Muscle layer of colon (tissue), 2 donors: ENCODE data around the gene DCBLD1.
"Not testable (repeated sequence)": the region's sequence is repeated elsewhere in the genome, so short reads cannot be mapped to it uniquely, and the experiment has no call there.

Experiments used
- H3K27ac ChIP-seq: one replicate; pipeline ENCODE4 v1.7.0; 2013; ENCODE audit warnings: low read depth, mild to moderate bottlenecking, low read length, moderate library complexity
- H3K27me3 ChIP-seq, 2 donors: one replicate each; pipeline ENCODE4 v1.7.0; 2013; ENCODE audit warnings: low read length in 2 of 2, mild to moderate bottlenecking in 2 of 2; ENCODE audit not compliant: insufficient read depth in 2 of 2, control insufficient read depth in 1 of 2
- H3K36me3 ChIP-seq: one replicate; pipeline ENCODE4 v1.7.0; 2013; ENCODE audit warnings: mild to moderate bottlenecking, low read length; ENCODE audit not compliant: insufficient read depth
- H3K4me1 ChIP-seq: one replicate; pipeline ENCODE4 v1.7.0; 2013; ENCODE audit warnings: mild to moderate bottlenecking, low read length; ENCODE audit not compliant: insufficient read depth
- H3K4me3 ChIP-seq, 2 donors: one replicate each; pipeline ENCODE4 v1.7.0; 2013; ENCODE audit warnings: low read length in 2 of 2, low read depth in 1 of 2, mild to moderate bottlenecking in 1 of 2, moderate library complexity in 1 of 2
- H3K9ac ChIP-seq: one replicate; pipeline ENCODE4 v1.7.0; 2013; ENCODE audit warnings: low read length
- H3K9me3 ChIP-seq: one replicate; pipeline ENCODE4 v1.7.0; 2013; ENCODE audit warnings: mild to moderate bottlenecking, low read length
- donor health status: abdominal sarcoma.
- donor health status: Adenocarcinoma of cecum.

DCBLD1 gene

DNA sequence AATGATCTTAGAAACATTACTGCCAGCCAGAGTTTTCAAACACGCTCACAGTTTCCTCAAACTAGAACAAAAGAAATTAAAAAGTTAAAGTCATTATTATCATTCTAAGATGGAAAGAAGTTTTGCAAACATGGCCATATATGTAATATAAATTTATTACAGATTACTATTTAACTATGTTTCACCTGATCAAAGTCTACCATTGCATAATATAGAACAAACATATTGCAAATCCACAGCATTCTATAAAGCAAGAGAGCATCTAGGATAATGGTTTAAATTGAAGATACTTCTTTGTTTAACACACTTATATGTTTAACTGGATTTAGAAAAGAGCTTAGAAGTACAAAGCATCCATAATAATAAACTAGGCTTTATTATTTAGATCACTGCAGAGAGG lies 26.2 kb upstream of the DCBLD1 start:
- Histone ChIP-seq H3K27ac (no peak overlapping the region), H3K4me3 (no peak overlapping the region), H3K9me3 (no peaks in the 10 kb centered on the region), H3K4me1 (no peaks in the 10 kb centered on the region), H3K9ac (no peak overlapping the region), H3K27me3 (no peaks in the 10 kb centered on the region), H3K36me3 (no peaks in the 10 kb centered on the region)

DNA sequence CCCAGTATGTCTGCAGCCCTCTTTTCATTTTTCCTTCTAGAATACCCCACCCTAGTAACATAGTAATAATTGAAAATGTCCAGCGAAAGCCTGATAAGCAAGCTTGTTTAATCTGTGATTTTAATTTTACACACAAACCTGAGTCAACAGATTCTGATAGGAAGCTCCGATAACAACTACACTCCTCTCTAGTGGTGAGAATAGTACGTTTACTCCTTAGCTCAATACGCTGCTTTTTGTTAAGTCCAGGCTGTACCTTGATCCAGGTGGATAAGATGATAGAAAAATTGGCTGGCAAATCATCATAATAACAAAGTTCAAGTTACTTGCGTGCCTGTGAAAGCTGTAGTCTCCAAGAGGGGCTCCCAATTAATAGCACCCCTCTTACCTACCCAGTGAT lies 25.5 kb upstream of the DCBLD1 start:
- Histone ChIP-seq H3K9ac (no peak overlapping the region), H3K27ac (no peak overlapping the region), H3K4me1 (no peaks in the 10 kb centered on the region), H3K9me3 (no peaks in the 10 kb centered on the region), H3K4me3 (no peak overlapping the region), H3K27me3 (no peaks in the 10 kb centered on the region), H3K36me3 (no peaks in the 10 kb centered on the region)

DNA sequence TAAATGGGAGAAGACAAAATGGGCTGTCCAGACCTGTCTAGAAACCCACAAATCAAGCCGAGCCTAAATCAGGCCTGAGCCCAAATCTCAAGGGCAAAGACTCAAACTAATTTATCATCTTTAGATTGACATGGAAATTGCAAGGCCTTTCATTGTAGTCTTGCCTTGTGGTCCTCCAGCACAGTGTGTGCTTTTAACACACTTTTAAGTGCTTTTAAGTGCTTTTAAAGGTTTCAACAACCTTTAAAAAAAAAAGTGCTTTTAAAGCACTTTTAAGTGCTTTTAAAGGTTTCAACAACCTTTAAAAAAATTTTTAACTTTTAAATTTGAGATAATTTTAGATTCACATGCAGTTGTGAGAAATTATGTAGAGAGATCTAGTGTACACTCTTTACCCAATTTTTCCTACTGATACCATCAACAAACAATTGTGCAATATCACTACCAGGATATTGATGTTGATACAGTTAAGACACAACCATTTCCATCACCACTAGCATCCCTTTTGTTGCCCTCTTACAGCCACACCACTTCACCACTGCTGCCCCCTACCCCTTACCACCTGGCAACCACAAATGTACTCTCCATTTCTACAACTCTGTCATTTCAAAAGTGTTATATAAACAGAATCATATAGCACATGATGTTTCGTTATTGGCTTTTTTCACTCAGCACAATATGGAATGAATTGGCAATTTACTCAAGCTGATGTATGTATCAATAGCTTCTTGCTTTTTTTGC lies 23.1 kb upstream of the DCBLD1 start:
- no peak overlapping the region for H3K4me3 ChIP-seq
- H3K27me3 ChIP-seq = no peaks in the 10 kb centered on the region

DNA sequence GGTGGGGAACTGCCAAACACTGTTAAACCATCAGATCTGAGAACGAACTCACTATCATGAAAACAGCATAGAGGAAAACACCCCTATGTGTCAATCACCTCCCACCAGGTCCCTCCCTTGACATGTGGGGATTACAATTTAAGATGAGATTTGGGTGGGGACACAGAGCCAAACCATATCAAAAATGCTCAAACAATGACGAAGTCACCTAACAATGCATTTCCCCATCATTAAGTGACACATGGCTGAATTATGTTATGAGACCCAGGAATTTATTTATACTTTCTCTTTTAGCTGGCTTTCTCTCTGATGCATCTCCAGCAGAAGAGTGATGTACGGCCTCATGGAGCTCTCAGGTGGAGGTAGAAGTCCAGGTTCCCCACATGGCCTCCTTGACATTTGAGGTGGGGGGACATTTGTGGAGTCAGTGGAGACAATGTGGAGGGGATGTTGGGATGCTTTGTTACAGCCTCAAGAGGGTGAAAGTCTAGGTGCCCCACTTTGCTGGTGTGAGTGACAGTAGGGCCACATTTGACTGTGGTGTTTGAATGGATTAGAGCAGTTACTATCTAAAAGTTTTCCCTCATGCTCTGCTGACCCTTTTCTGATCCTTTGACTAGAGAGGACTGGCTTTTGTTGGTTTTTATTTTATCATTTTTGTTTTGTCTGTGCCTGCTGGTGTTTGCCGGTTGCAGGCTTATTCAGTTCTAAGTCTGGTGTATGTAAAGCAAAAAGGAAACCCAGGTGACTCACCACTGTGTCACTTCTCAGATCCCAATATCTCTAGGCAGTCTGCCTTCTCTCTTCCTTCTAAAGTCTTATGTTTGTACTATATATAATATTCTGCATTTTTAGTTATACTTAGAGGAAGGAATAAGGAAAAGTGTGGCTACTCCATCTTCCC lies 18.5 kb upstream of the DCBLD1 start:
- Histone ChIP-seq H3K4me1 (no peaks in the 10 kb centered on the region), H3K36me3 (no peaks in the 10 kb centered on the region), H3K27me3 (no peaks in the 10 kb centered on the region), H3K4me3 (no peak overlapping the region), H3K27ac (no peak overlapping the region), H3K9me3 (no peaks in the 10 kb centered on the region), H3K9ac (no peak overlapping the region)

More for the DNA sequence above, 23.1 kb upstream of the DCBLD1 start:
- H3K9ac ChIP-seq = no peak overlapping the region
- H3K9me3 ChIP-seq = no peaks in the 10 kb centered on the region
- H3K27ac ChIP-seq = no peak overlapping the region
- no peaks in the 10 kb centered on the region for H3K4me1 ChIP-seq
- no peaks in the 10 kb centered on the region for H3K36me3 ChIP-seq

DNA sequence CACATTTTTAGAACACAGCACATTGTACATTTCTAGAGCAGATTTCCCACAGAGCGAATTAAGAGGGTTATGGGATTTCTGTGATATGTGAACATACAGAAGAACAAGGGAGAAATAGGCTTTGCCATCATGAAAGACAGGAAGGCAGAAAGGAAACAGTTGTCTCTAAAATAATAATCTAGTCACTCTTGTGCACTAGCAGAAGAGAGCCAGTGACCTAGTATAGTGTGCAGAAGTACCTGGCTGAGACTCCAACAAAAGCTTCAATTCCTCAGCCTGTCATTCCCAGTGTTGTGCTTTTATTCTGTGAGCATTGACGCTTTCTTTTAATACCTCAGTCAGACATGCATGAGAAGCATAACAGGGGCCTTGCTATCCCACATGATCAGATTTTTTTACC lies 17.8 kb upstream of the DCBLD1 start:
- H3K9ac ChIP-seq = no peak overlapping the region
- H3K9me3 ChIP-seq = no peaks in the 10 kb centered on the region
- H3K27me3 ChIP-seq = no peaks in the 10 kb centered on the region
- H3K36me3 ChIP-seq = no peaks in the 10 kb centered on the region
- H3K27ac ChIP-seq = no peak overlapping the region
- H3K4me3 ChIP-seq = no peak overlapping the region
- H3K4me1 ChIP-seq = no peaks in the 10 kb centered on the region

DNA sequence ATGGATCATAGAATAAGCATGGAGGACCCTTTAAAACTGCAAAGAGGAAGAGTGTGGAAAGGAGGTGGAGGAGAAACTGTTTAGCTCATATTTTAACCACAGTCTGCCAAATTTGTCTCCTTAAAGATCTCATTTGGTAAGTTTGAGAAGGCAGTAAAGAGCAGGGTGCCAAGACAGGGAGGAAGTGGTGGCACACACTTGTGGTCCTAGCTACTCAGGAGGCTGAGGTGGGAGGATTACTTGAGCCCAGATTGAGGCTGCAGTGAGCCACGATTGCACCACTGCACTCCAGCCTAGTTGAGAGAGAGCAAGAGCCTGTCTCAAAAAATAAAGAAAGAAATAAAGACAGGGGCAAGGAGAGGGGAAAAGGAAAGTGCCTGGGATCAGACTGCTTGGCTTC lies 16.8 kb upstream of the DCBLD1 start:
- H3K9me3 ChIP-seq = no peaks in the 10 kb centered on the region
- no peak overlapping the region for H3K27ac ChIP-seq
- no peaks in the 10 kb centered on the region for H3K4me1 ChIP-seq
- no peaks in the 10 kb centered on the region for H3K36me3 ChIP-seq
- no peaks in the 10 kb centered on the region for H3K27me3 ChIP-seq
- H3K4me3 ChIP-seq = no peak overlapping the region
- no peak overlapping the region for H3K9ac ChIP-seq

DNA sequence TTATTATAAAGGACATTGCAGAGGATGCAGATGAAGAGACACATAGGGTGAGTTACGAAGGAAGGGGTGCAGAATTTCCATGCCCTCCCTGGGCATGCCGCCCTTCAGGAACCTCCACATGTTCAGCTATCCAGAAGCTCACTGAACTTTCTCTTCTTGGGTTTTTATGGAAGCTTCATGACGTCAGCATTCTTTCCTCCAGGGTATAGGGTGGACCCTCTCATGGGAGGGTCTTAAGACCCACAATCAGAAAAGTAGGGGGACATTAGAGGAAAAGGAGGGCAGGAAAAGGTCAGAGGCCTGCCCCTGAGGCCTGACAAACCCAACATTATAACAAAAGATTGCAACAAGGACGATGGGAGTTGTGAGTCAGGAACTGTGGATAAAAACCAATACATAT lies 14.6 kb upstream of the DCBLD1 start:
- Histone ChIP-seq H3K4me1 (no peaks in the 10 kb centered on the region), H3K27me3 (no peaks in the 10 kb centered on the region), H3K27ac (no peak overlapping the region), H3K9me3 (no peaks in the 10 kb centered on the region), H3K4me3 (no peak overlapping the region), H3K36me3 (no peaks in the 10 kb centered on the region), H3K9ac (no peak overlapping the region)

DNA sequence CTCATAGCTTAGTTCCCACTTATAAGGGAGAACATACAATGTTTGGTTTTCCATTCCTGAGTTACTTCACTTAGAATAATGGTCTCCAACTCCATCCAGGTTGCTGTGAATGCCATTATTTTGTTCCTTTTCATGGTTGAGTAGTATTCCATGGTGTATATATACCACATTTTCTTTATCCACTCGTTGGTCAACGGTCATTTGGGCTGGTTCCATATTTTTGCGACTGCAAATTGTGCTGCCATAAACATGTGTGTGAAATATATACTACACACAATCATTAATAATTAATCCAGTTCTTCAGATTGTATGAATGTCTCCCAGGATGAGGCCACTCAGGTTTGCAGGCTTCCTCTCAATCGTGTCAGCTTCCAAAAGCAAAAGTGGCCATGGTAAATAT lies 13.9 kb upstream of the DCBLD1 start:
- H3K27me3 ChIP-seq, H3K36me3 ChIP-seq, H3K9me3 ChIP-seq, H3K4me1 ChIP-seq, H3K4me3 ChIP-seq, H3K9ac ChIP-seq, H3K27ac ChIP-seq: not testable (repeated sequence)

DNA sequence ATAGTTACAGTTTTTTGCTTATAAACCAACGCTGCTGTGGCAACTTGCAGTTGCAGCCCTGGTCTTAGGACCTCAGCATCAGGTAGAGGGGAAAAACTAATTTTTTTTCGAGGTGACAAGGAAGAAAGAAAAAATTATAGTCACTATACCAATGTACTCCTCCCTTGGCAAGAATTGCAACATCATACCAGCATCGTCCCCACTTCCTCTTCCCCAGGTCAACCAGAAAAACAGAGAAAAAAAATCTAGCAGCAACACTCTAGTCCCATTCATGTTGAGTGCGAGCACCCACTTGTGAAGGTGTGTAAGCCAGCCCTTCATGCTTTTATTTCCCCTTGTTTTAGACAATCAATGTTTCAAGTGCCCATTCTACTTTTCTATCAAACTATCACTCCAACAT lies 13.1 kb upstream of the DCBLD1 start:
- Histone ChIP-seq H3K4me1 (no peaks in the 10 kb centered on the region), H3K36me3 (no peaks in the 10 kb centered on the region), H3K27me3 (no peaks in the 10 kb centered on the region), H3K9ac (no peak overlapping the region), H3K27ac (no peak overlapping the region), H3K9me3 (no peaks in the 10 kb centered on the region), H3K4me3 (no peak overlapping the region)

DNA sequence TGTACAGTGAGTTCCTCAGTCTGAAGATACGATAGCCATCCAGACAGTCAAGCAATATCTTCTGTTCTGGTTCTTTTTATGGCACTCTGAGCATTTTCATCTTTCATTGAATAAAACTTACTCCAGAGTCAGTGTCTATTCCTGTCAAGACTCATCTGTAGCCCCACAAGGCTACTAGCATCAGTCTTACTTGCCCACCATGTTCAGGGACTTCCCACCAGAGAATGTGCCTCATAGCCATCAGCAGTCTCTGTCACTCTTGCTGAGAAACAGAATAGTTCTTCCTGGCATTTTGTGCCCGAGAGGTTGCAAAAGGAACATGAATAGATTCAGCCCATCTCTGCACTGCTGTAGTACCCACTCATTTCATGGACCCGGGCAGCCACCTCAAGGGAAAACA lies 12.7 kb upstream of the DCBLD1 start:
- no peak overlapping the region for H3K27ac ChIP-seq
- H3K36me3 ChIP-seq = no peaks in the 10 kb centered on the region
- no peak overlapping the region for H3K9ac ChIP-seq
- H3K9me3 ChIP-seq = no peaks in the 10 kb centered on the region
- no peaks in the 10 kb centered on the region for H3K4me1 ChIP-seq
- H3K4me3 ChIP-seq = no peak overlapping the region
- H3K27me3 ChIP-seq = no peaks in the 10 kb centered on the region

DNA sequence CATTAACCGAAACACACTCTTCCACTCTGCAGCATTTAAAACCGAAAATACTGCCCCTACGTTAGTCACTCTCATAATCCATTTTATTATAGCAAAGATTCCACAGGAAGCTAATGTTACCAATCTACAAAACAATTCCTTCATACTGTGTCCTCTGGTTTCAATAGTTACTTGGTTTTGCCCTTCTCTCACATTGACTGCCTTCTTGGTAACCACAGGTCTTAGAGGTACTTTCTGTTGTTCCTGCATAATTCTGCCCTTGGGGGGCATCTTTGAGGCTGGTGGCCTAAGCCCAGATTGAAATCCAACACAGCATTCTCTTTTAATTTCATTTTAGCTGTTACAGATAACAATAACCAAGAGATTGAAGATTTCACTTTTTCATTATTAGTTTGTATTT lies 9.8 kb upstream of the DCBLD1 start:
- Histone ChIP-seq H3K27me3 (no peaks in the 10 kb centered on the region), H3K27ac (no peak overlapping the region), H3K36me3 (no peaks in the 10 kb centered on the region), H3K9me3 (no peaks in the 10 kb centered on the region), H3K9ac (no peak overlapping the region), H3K4me3 (no peak overlapping the region), H3K4me1 (no peaks in the 10 kb centered on the region)

DNA sequence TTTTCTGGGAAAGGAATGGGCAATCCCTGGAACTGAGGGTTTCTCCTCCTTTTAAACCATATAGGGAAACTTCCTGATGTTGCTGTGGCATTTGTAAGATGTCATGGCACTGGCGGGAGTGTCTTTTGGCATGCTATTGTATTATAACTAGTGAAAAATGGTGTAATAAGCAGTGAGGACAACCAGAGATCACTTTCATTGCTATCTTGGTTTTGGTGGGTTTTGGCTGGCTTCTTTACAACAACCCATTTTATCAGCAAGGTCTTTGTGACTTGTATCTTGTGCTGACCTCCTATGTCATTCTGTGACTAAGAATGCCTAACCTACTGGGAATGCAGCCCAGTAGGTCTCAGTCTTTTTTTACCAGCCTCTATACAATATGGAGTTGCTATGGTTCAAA lies 9.1 kb upstream of the DCBLD1 start:
- no peaks in the 10 kb centered on the region for H3K9me3 ChIP-seq
- H3K4me1 ChIP-seq = no peaks in the 10 kb centered on the region
- H3K27me3 ChIP-seq = no peaks in the 10 kb centered on the region
- H3K4me3 ChIP-seq = no peak overlapping the region
- H3K9ac ChIP-seq = no peak overlapping the region
- no peaks in the 10 kb centered on the region for H3K36me3 ChIP-seq
- H3K27ac ChIP-seq = no peak overlapping the region
